Lower leg skin (tissue), 4 donors: ENCODE results near the gene PRRX2. TPM values are rescaled to one million over a fixed set of nuclear protein-coding genes. Genes with fewer than 3 reads are reported as not detected.

ENCODE experiments used
- DNase-seq, 2 donors: peaks; one replicate each; pipeline ENCODE4 v3.0.0-alpha.2; 2019; ENCODE audit warnings: low spot score in 2 of 2
- H3K4me3 ChIP-seq: fragments of 200-600 bp; sonication (generic); 2 replicates; pipeline ENCODE4 v1.5.1; 2017; ENCODE audit warnings: mild to moderate bottlenecking, low read depth; ENCODE audit not compliant: poor library complexity, severe bottlenecking
- POLR2A ChIP-seq, 2 donors: fragments of 450-650 bp; IDR thresholded peaks; one replicate each; pipeline ENCODE4 v1.6.1; 2016 to 2017; ENCODE audit warnings: antibody characterized with exemption in 2 of 2, mild to moderate bottlenecking in 1 of 2, moderate library complexity in 1 of 2
- WGBS, 2 donors: methylation state at CpG; one replicate each; pipeline ENCODE4 v1.1.5; 2018; 5-methylcytosine and 5-hydroxymethylcytosine counted together
- intact Hi-C: fragments of 100-400 bp; cut with DNase I; formaldehyde crosslinking; loops from one replicate; pipeline ENCODE4 v1.15.0; 2023; ENCODE audit warnings: low total_unique reads
- total RNA-seq, 4 donors: library from RNA; depleted of rRNA; stranded (reverse); fragments of >200 nt; gene quantifications; one replicate each; pipeline ENCODE4 v1.1.0, GENCODE V29; 2016
- TF ChIP-seq, protein P1 (sequence below), 3 donors: fragments of 450-650 bp; IDR thresholded peaks; one replicate each; pipeline ENCODE4 v1.5.1; 2016; ENCODE audit warnings: antibody characterized with exemption in 3 of 3, mild to moderate bottlenecking in 3 of 3, moderate library complexity in 2 of 3

The PRRX2 gene
- total RNA-seq, 4 donors from 2014 or later: 10.7 to 24.1 (median 16.6) TPM

DNA sequence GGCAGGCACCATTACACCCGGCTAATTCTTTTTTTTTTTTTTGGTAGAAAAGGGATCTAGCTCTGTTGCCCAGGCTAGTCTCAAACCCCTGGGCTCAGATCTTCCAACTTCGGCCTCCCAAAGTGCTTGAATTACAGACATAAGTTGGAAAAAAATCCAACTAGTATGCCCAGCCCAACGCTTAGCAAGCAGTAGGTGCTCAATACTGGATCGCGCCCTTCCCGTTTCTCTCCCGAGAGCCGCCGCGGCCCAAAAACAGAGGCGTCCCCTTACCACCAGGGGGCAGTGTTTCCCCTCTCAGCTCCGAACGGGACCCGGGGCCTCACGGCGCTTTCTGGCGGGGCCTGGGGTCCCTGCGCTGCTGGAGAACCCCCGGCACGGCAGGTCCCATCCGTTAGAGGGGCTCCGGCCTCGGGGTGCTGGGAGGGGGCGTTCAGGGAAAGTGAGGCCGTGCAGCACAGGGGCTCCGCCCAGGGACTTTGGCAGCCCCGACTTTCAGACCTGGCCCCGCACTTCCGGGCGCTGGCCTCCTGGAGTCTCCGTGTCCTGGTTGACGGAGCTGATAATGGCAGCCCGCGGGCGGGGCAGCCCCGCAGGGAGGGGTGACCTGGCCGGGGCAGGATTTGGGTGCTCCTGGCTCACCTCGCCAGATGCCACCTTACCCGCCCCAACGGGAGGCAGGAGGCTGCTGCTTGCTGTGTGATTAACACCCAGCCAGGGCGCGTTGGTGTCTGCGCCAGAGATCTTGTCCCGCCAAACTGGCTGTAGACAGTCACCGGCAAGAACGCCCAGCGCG is 72.2 kb downstream of the PRRX2 start:
- intact Hi-C loops: loop anchor here (2.0 kb wide), 1 partner anchor 45 kb away; no protein-coding TSS in a partner anchor
- peak; percentile 86 to 98 for DNase-seq
- H3K4me3 ChIP-seq: peak overlapping the region; percentile 18
- TF ChIP-seq, protein P1, sequence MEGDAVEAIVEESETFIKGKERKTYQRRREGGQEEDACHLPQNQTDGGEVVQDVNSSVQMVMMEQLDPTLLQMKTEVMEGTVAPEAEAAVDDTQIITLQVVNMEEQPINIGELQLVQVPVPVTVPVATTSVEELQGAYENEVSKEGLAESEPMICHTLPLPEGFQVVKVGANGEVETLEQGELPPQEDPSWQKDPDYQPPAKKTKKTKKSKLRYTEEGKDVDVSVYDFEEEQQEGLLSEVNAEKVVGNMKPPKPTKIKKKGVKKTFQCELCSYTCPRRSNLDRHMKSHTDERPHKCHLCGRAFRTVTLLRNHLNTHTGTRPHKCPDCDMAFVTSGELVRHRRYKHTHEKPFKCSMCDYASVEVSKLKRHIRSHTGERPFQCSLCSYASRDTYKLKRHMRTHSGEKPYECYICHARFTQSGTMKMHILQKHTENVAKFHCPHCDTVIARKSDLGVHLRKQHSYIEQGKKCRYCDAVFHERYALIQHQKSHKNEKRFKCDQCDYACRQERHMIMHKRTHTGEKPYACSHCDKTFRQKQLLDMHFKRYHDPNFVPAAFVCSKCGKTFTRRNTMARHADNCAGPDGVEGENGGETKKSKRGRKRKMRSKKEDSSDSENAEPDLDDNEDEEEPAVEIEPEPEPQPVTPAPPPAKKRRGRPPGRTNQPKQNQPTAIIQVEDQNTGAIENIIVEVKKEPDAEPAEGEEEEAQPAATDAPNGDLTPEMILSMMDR (IDR thresholded peaks at IDR 0.05): peak in 2 of 3 donors; percentile 24 to 88
- TF ChIP-seq POLR2A (IDR thresholded peaks at IDR 0.05): no peak
- WGBS, 2 donors: 1 to 9% methylated on average over 22 to 41 of the region's 48 CpGs

DNA sequence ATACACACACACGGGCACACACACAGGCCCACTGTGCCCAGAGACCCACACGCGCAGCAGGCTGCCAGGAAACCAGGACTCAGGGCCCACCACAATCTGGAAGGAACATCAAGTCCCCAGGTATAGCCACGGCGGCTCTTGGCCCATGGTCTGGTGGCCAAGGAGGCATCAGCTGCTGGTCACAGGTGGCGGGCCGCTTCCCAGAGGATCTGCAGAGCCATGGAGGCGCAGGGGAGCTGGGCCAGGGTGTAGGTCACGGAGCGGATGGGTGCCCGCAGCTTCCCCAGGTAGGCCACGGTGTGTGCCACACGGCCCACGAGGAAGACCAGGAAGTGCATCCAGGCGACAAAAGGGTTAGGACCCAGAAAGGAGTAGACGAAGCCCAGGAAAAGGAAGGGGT is 74.0 kb downstream of the PRRX2 start:
- intact Hi-C loops: no loop called here
- H3K4me3 ChIP-seq: no peak overlapping the region
- TF ChIP-seq POLR2A (IDR thresholded peaks at IDR 0.05): no peak
- WGBS, 2 donors: 95 to 96% methylated on average over 16 of the region's 16 CpGs
- DNase-seq: no peak

DNA sequence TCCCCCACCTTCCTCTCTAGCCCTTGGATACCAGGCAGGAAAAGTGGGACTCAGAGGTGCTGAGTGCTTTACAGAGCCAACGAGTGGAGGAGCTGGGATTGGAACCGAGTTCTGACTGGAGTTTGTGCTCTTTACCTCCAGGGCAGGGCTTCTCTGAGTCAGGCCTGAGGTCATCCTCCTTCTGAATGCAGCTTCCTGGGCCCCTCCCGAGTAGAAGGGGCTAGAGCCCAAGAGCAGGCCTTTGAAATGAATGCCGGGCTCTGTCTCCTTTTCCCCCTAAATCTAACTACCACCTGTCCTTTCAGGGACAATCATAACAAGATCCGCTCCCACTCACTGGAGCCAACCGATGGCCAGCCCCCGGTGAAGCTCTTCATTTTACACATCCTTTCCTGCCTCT is 74.7 kb downstream of the PRRX2 start:
- WGBS, 2 donors: 81% methylated on average over 7 of the region's 7 CpGs
- intact Hi-C loops: no loop called here
- no peak overlapping the region for H3K4me3 ChIP-seq
- TF ChIP-seq POLR2A (IDR thresholded peaks at IDR 0.05): no peak
- TF ChIP-seq, protein P1 (IDR thresholded peaks at IDR 0.05): no peak
- DNase-seq: no peak

DNA sequence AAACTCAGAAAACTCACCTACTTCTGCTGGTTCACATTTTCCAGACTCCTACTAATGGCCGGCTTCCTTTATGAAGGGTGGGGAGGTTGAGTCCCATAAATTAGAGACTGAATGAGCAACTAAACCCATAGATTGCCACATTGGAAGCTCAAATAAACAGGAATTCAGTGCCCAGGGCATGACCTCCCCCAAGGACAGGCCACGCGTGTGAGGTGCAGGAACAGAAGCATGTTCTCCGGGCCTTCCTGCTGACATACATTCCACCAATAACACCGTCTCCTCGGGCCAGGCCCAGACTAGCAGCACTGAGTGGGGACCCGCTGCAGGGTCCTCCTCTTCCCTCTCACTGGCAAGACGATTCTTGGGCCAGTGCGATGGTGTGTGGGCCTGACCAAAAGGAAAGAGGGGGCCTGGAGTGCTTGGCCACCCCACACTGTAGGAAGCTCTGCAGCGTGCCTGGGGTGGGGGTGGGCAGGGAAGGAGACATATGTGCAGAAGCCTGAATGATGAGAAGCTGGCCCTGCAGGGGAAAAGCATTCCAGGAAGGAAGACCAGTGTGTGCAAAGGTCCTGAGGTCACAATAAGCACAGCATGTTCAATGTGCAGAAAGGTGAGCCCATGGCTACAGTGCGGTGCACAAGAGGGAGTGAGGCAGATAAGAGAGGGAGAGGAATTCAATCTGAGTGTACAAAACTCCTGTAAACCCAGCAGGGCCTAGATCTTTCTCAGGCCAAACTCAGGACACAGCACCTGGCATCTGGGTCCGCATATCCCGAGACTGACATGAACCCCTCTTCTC is 75.4 kb downstream of the PRRX2 start:
- TF ChIP-seq POLR2A (IDR thresholded peaks at IDR 0.05): no peak
- TF ChIP-seq, protein P1 (IDR thresholded peaks at IDR 0.05): no peak
- WGBS, 2 donors: 86 to 94% methylated on average over 13 of the region's 13 CpGs
- no peak for DNase-seq
- intact Hi-C loops: no loop called here
- H3K4me3 ChIP-seq: no peak overlapping the region

DNA sequence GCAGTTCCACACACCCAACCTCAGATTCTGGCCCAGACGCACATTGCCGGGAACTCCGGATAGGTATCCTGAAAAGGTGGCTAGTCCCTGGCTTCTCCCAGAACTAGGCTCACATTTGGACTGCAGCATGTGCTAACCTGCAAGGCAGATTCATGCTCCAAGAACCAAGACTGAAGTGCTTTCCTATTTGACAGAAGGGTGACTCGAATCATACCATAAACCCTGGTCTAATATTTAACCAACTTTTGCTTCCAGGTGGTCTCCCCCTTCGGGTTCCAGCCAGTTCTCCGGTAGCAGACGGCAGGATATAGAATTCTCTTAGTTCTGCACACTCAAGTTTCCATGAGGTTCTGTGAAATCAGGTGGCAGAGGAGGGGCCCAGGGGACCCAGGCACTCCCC is 79.8 kb downstream of the PRRX2 start:
- intact Hi-C loops: no loop called here
- no peak overlapping the region for H3K4me3 ChIP-seq
- TF ChIP-seq, protein P1 (IDR thresholded peaks at IDR 0.05): no peak
- no peak for TF ChIP-seq POLR2A (IDR thresholded peaks at IDR 0.05)
- 63 to 73% methylated on average over 7 of the region's 7 CpGs for WGBS, 2 donors
- no peak for DNase-seq

DNA sequence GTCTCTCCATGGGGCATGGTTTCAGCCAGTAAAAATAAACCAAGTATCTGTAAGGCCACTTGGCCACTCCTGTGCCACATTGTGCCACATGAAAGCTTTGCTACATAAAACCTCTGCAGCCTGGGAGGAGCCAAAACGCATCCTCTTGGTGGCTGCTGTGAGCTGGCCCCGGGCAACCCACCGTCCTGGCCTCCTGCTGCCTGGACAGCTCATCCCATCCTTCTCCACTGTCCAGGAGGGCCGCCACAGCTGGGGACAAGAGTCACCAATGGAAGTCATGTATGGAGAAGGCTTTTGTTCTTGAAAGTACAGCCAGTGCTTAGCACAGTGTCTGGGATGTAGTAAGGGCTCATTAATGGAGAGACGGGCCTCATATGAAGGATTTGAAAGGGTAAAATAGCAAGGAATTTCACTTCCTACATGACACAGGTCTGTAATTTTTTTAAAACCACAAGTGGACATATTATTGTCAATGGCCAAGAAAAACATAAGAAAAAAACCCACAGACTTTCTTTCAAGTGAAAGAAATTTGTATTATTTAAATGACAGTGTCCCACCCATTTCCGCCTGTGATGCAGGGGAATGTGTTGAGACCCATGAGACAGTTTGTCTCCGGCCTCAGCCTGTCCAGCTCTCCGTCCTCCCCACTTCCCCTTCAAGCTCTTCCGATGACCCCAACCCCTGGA is 80.8 kb downstream of the PRRX2 start:
- WGBS, 2 donors: 69 to 76% methylated on average over 9 of the region's 9 CpGs
- no peak for TF ChIP-seq POLR2A (IDR thresholded peaks at IDR 0.05)
- TF ChIP-seq, protein P1 (IDR thresholded peaks at IDR 0.05): no peak
- intact Hi-C loops: no loop called here
- no peak overlapping the region for H3K4me3 ChIP-seq
- no peak for DNase-seq
